ENCODE measurements around the gene TEPSIN. TPM values are rescaled to one million over a fixed set of nuclear protein-coding genes. Genes with fewer than 3 reads are reported as not detected.
A peak's percentile ranks its signal among the peaks of the same experiment; 100 is the strongest.

Gene TEPSIN
- total and polyA plus RNA-seq, 2 of the 8 experiments (the other 6 are each of a cell fraction or from before 2014, with no cell fraction given), result 22.9 to 28.0 TPM

- Histone ChIP-seq H3K4me1 (replicated peaks in 1 of 4; ENCODE audit: control insufficient read depth in 3 of 4, insufficient read depth in 4 of 4, low read length in 3 of 4) (peaks cover 0 to 5% (median 0%) of the 10 kb centered on the region in 4 experiments; a peak in 1 of 7 replicates), H3K4ac (replicated peaks; ENCODE audit: insufficient read length, low read depth, low read length) (no peak overlapping the region), H3K18ac (ENCODE audit: extremely low read depth, low read length) (no peak overlapping the region), H2BK120ac (replicated peaks; ENCODE audit: low read depth, low read length) (no peak overlapping the region), H2AFZ (ENCODE audit: low read length) (no peak overlapping the region), H2BK5ac (ENCODE audit: low read depth, low read length) (no peak overlapping the region), H2BK20ac (ENCODE audit: low read length) (no peak overlapping the region), H3K4me3 (ENCODE audit: extremely low read depth in 1 of 4, insufficient read depth in 2 of 4, low read depth in 3 of 4, low read length in 4 of 4) (no peak overlapping the region), H3K23ac (ENCODE audit: insufficient read length) (no peak overlapping the region), H3K9ac (replicated peaks in 1 of 4; ENCODE audit: extremely low read depth in 1 of 4, low read depth in 3 of 4, low read length in 3 of 4) (no peak overlapping the region), H4K5ac (ENCODE audit: insufficient read length, low read depth, low read length) (no peak overlapping the region), H3K56ac (replicated peaks; ENCODE audit: insufficient read length, low read depth, low read length) (no peak overlapping the region), H4K91ac (replicated peaks; ENCODE audit: insufficient read length, low read length) (no peak overlapping the region), H3K27me3 (replicated peaks in 1 of 4; ENCODE audit: control insufficient read depth in 3 of 4, extremely low read depth in 1 of 4, insufficient read depth in 3 of 4, low read length in 3 of 4) (no peaks in the 10 kb centered on the region), H2BK15ac (ENCODE audit: low read length) (no peak overlapping the region), H3K4me2 (ENCODE audit: insufficient read depth in 1 of 2, low read depth in 2 of 2, low read length in 2 of 2) (no peak overlapping the region), H3K79me1 (ENCODE audit: low read depth, low read length) (no peaks in the 10 kb centered on the region), H3K79me2 (ENCODE audit: control insufficient read depth in 1 of 2, insufficient read depth in 2 of 2, low read length in 2 of 2) (no peaks in the 10 kb centered on the region), H3K14ac (ENCODE audit: insufficient read length) (no peak overlapping the region), H4K20me1 (replicated peaks in 1 of 2; ENCODE audit: control insufficient read depth in 1 of 2, insufficient read depth in 2 of 2, low read length in 2 of 2) (peaks cover 8 to 17% of the 10 kb centered on the region in 2 experiments), H3K36me3 (ENCODE audit: control insufficient read depth in 2 of 4, insufficient read depth in 4 of 4, low read length in 3 of 4) (no peaks in the 10 kb centered on the region; a peak in 1 of 8 replicates), H2BK12ac (ENCODE audit: low read depth, low read length) (no peak overlapping the region), H3K23me2 (ENCODE audit: low read depth, low read length) (no peaks in the 10 kb centered on the region; the same call in 1 of the 2 replicates), H4K8ac (ENCODE audit: extremely low read depth, insufficient read depth, low read length) (peak overlapping the region; percentile 35; the same call in 1 of the 2 replicates), H3K9me3 (ENCODE audit: insufficient read depth in 2 of 2, low read depth in 1 of 2, low read length in 1 of 2) (no peaks in the 10 kb centered on the region), H3K27ac (ENCODE audit: low read depth, low read length) (no peak overlapping the region), H2AK5ac (ENCODE audit: low read depth, low read length) (no peak overlapping the region)
- DNase-seq (ENCODE audit: low read depth in 1 of 2, low spot score in 2 of 2) (no peak), FAIRE-seq (no peak)
- TF ChIP-seq TEAD4 (IDR thresholded peaks at IDR 0.05; ENCODE audit: low read depth, low read length), result no peak
- no peak for TF ChIP-seq CBX5 (IDR thresholded peaks at IDR 0.05; ENCODE audit: low read depth, low read length)
- 88% methylated on average over 10 of the region's 10 CpGs; no CpG with 5 or more reads in 1 of the 2 experiments for WGBS, 2 experiments (ENCODE audit: extremely low coverage in 1 of 2, insufficient coverage in 1 of 2, insufficient read length in 1 of 2, insufficient replicate concordance in 2 of 2, low coverage in 1 of 2, low lambda C conversion rate in 2 of 2, missing lambda C conversion rate in 1 of 2)
- ChIA-PET CTCF (ENCODE audit: partially characterized antibody) (interaction anchor here (1.0 to 1.7 kb wide), 5 partner anchors 11 to 292 kb away, joined by 3 to 6 read pairs (median 4); no protein-coding TSS in a partner anchor), POLR2A (ENCODE audit: partially characterized antibody) (interaction anchor here (0.7 to 2.7 kb wide), 6 partner anchors 9 to 272 kb away, joined by 3 to 8 read pairs (median 4); no protein-coding TSS in a partner anchor)
These were observed 7.5 kb upstream of the TEPSIN start for GRCh38 chr17:81246343-81246670.

Measured in H1 (cell line).